ENCODE results near the gene ATP5ME.
"Not testable (repeated sequence)": the region's sequence is repeated elsewhere in the genome, so short reads cannot be mapped to it uniquely, and the experiment has no call there.

The ATP5ME gene, protein sequence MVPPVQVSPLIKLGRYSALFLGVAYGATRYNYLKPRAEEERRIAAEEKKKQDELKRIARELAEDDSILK

DNA sequence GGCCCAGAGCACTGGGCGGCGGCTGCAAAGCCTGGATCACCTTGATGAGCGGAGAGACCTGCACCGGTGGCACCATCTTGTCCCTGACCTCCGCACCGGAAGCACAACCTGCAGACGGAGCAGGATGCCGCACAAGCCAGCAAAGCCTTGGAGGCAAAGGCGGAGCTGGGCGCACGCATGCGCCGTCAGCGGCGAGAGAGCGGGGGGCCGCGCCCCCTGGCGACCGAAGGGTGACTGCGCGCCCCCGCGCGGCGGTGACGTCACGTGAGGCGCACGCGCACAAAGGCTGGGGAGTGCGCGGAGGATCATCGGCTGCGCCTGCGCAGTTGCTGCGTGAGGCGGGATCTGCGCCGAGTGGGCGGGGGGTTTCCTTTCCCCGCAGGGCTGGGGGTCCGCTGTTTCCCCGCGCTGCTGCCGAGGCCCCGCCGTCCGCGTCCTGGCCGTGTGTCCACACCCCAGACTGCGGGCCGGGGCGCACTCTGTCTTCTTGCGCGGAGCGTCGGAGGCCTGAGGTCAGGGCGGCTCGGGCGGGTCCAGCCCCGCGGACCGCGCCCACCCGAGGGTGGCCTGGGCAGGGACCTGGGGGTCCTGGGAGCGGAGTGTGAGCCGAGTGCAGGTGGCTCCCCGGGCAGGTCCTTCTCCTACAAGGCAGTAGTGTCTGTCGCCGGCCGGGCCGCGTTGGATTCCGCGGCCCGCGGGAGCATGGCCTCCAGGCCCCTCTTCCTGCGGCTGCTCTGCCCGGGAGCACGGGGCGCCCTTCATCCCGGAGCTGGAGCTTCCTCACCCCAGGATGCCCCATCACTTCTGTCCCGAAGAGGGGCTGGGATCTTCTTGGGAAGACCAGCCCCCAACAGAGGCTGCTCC, at the start of gene ATP5ME, which contains the start of gene MYL5:
TSS of gene ATP5ME (minus strand) at position 105 of the 864 bp plus-strand sequence. CDS start at position 76, 29 bp downstream.
TSS of gene MYL5 (plus strand) at position 371 of the 864 bp plus-strand sequence. CDS start 3,485 bp downstream, outside the sequence.
- DNase-seq: peak; percentile 65

DNA sequence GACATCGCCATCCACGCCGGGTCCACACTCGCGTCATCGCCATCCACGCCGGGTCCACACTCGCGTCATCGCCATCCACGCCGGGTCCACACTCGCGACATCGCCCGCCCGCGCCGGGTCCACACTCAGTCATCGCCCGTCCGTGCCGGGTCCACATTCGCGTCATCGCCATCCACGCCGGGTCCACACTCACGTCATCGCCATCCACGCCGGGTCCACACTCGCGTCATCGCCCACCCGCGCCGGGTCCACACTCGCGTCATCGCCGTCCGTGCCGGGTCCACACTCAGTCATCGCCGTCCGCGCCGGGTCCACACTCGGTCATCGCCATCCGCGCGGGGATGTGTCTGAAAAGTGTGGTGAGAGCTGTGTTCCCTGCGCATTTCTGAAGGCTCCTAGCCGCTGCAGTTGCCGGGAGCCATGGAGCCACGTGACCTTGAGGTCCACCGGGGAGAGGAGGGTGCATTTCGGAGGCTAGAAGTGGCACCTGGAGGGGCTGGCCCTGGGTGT, 48.8 kb upstream of the ATP5ME start:
- no peak for DNase-seq

DNA sequence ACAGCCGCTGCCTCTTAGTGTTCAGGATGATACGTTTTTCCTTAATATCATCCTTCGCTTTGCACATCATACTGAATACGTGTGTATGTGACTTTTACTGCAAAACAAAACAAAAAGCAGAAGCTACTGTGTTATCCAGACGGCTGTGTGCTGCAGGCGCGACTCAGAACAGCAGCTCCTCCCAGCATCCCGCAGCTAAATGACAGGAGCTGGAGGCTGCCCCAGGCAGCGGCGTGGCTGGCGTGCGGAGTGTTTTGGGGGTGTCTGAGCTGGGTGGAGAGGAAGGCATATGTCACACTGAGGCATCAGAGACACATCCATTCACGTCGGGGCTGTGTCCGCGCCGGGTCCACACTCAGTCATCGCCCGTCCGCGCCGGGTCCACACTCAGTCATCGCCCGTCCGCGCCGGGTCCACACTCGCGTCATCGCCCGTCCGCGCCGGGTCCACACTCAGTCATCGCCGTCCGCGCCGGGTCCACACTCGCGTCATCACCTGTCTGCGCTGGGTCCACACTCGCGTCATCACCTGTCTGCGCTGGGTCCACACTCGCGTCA, 48.2 kb upstream of the ATP5ME start:
- DNase-seq: no peak

DNA sequence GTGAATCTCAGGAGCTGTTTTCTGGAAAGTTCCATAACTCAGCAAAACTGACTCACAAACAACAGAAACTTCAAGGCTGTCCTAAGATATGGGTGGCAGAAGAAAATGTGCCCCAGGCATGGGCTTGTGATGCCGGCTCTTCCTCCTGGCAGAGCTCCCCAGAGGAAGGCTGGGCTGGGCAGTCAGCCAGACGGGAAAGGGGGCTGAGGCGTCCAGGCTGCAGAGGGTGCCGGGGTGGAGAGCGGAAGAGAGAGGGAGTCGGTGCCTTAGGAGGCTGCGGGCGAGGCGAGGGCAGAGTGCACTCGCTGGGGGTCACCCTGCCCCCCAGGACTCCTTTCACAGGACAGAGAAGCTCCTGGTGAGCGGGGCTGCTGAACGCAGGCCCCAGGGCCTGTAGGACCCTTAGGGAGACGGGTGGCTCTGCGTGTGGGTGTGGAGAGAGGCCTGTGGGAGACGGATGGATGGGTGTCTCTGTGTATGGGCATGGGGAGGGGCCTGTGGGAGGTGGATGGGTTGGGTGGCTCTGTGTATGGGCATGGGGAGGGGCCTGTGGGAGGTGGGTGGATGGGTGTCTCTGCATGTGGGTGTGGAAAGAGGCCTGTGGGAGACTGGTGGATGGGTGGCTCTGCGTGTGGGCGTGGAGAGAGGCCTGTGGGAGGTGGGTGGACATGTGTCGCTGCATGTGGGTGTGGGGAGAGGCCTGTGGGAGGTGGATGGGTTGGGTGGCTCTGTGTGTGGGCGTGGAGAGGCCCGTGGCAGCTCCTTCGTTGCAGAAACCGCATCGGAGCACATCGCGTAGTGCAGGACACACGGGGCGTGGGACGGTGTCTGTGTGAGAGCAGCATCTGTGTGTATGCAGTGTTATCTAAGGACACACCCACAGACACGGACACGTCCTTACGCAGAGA, 47.4 kb upstream of the ATP5ME start:
- no peak for DNase-seq

DNA sequence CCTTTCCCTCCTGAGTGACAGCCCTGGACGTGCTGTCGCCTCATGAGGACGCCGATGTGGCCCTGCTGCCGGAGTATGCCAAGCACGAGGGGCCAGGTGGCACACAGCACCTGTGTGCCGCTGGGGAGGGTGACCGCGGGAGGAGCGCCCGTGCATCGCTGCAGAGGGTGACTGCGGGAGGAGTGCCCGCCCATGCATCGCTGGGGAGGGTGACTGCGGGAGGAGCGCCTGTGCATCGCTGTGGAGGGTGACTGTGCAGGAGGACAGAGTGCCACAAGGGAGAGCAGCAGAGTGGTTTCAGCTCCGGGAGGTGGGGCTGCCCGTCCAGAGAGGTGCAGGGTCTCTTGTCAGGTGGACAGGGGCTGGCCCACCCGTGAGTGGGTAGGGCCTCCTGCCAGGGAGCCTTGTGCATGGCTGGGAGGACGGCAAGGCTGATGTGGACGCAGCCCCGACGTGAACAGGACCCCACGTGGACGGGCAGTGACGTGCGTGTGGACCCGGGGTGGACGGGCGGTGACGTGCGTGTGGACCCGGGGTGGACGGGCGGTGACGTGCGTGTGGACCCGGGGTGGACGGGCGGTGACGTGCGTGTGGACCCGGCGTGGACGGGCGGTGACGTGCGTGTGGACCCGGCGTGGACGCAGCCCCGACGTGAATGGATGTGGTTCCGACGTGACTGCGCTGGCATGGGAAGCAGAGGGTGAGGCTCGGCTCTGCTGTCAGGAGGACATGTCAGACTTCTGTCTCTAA, 46.2 kb upstream of the ATP5ME start:
- no peak for DNase-seq

DNA sequence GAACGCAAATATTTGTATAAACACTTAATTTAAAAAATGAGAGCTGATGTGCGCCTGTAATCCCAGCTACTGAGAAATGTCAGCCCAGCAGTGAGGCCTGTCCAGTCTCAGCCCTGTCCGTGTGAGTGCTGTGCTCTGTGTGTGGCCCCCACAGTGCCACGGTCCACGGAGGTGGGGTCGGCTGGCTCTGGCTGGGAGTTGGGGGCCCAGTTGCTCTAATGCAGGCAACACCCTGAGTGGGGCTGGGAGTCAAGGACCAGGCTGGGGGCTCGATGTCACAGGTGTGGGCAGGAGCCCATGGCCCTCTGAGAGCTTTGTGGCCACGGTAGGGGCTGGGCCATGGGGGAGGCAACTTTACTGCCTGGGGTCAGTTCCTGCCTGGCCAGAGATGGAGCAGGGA, 44.4 kb upstream of the ATP5ME start:
- no peak for DNase-seq

DNA sequence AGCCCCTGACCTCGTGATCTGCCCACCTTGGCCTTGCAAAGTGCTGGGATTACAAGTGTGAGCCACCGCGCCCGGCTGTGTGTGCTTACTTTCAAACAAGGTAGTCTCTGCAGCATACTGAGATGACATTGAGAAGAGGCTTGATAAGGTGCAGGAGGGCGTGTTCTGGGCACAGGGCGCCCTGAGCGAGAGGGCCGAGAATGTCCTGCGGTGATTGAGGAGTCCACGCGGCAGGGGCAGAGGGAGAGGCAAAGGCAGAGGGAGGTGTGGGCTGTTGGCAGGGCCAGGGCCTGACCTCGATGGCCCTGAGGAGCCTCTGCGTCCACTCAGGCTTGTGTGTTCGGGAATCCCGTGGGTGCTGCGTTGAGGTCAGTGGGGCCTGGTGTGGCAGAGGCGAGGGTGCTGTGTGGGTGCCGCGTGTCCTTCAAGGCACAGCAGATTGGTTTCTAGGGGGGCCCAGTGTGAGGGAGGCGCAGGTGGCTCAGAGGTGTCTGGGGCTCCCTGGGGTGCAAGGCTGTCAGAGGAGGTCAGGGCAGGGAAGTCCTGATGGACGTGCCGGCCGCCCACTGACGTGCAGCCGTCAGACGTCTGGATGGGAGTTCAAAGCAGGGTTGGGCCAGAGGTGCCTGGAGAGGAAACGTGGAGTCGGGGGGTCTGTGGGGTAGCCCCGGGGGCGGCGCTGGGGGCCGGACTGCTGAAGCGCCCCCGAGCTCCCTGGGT, 43.7 kb upstream of the ATP5ME start:
- DNase-seq: no peak

DNA sequence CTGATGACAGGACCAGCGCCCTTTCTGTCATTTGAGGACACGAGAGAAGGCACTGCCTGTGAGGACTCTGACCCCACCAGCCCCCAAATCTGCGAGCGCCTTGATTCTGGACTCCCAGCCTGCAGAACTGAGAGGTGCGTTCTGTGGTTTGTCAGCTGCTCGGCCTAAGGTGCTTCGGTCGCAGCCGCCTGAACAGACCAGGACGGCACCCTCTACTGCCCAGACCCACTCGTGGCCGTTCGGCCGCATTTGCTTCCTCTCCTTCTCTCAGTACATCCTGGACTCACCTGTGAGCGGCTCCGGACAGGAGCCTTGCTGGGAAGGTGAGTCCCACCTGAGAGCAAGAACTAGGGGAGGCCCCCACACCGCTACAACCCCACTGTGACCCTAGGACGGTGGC, 40.0 kb upstream of the ATP5ME start:
- DNase-seq: no peak

DNA sequence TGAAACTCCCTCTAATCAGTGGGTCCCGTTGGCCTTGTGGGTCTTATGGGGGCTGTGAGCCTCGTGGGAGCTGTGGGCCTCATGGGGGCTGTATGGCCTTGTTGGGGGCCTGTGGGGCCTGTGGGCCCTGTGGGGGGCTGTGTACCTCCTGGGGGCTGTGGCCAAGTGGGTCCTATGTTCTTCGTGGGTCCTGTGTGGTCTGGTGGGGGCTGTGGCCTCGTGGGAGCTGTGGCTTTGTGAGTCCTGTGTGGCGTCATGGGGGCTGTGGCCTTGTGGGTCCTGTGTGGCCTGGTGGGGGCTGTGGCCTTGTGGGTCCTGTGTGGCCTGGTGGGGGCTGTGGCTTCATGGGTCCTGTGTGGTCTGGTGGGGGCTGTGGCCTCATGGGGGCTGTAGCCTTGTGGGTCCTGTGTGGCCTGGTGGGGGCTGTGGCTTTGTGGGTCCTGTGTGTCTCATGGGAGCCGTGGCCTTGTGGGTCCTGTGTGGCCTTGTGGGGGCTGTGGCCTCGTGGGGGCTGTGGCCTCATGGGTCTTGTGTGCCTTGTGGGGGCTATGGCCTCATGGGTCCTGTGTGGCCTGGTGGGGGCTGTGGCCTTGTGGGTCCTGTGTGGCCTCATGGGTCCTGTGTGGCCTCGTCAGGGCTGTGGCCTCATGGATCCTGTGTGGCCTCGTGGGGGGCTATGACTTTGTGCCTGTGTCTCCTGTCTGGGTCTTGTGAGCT, 39.0 kb upstream of the ATP5ME start:
- no peak for DNase-seq

DNA sequence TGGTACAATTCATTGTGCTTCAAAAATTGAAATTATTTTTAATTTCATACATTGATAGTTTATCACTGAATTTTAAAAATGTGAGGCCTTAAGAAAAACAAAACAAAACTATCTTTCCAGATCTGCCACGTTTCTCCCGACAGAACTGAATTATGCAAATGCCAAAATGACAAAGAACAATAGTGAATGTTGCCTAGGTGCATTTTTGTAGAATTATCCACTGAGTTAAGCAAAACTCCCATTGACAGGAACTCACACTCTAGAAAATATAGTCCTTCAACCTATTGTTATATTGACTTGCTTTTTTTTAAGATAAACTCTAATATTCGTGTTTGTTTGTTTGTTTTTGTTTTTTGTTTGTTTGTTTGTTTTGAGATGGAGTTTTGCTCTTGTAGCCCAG, 38.0 kb upstream of the ATP5ME start:
- DNase-seq: no peak

DNA sequence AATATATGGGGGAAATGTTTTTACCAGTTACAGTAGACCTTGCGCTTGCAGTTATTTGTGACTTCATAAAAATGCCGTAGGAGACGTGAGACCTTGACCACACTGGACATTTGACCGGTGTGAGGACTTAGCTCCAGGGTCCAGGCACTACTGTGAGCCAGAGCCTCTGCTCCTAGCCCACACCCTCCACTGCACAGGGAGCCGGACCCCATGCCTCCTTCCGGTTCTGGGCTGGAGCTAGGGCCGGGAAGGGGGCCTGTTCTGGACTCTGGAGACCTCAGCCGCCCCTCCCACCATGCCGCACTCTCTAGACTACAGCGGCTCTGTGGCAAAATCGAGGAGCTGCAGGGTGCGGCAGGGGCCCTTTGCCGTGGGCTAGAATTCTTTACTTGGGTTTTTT, 36.8 kb upstream of the ATP5ME start:
- DNase-seq: no peak

DNA sequence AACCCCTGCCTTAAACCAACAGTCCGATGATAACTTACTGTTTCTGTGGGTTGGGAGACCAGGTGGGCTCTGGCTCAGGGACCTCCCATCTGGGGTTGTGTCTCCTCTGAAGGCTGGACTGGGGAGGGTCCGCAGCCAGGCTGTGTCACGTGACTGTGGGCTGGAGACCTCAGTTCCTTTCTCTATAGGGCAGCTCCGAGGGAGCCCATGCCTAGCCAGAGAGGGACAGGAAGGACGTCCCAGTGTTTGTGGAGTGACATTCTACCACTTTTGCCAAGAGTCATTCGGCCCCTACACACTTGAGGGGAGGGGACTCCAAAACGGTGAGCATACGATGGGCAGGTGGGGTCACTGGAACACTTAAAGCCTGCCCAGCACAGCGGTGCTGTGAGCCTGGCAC, 36.0 kb upstream of the ATP5ME start:
- no peak for DNase-seq

DNA sequence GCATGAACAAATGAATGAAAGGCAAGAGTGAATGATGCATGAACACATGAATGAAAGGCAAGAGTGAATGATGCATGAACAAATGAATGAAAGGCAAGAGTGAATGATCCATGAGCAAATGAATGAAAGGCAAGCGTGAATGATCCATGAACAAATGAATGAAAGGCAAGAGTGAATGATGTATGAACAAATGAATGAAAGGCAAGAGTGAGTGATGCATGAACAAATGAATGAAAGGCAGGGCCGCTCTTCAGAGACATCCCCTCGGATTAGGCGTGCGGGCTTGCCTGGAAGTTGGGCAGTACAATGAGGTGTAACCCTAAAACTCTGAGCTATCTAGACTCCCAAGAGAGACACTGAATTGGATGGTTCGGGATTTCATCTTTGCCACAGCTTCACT, 35.3 kb upstream of the ATP5ME start:
- DNase-seq: no peak

DNA sequence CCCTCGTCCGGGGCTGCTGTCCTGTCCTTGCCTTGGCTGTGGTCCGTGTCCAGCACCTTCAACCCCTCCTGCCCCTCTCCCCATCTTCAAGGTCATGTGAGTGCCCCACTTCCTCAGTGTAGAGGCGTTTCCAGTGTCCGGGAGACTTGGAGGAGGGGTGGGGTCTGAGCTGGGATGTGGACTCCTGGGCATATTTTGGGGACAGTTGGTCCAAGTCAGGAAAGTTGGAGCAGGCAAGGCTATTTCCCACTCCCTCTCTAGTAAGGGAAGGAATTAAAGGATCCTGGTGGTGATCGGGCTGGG, 34.5 kb upstream of the ATP5ME start:
- no peak for DNase-seq

DNA sequence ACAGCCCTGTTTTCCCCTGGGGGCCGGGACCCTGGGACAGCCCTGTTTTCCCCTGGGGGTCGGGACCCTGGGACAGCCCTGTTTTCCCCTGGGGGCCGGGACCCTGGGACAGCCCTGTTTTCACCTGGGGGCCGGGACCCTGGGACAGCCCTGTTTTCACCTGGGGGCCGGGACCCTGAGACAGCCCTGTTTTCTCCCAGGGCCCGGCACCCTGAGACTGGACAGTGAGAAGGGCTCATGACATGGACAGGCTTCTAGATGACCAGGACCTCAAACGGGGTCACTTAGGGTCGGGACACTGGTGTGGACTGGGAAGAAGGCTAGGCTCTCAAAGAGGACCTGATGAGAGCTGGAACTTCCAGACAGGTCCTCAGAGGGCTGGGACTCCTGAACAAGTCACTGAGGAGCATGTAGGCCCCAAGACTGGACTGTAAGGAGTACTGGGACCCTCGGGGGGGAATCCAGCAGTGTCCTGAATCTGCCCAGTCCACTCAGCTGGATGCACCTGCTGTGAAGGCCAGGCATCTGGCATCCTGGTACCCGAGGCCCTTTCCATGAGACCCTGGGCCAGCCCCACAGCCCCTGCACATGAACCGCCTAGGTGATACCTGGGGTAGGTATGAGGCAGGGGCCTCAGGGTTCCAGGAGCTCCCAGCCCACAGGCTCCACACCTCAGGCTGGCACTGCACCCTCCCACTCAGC, 34.0 kb upstream of the ATP5ME start:
- DNase-seq: no peak

DNA sequence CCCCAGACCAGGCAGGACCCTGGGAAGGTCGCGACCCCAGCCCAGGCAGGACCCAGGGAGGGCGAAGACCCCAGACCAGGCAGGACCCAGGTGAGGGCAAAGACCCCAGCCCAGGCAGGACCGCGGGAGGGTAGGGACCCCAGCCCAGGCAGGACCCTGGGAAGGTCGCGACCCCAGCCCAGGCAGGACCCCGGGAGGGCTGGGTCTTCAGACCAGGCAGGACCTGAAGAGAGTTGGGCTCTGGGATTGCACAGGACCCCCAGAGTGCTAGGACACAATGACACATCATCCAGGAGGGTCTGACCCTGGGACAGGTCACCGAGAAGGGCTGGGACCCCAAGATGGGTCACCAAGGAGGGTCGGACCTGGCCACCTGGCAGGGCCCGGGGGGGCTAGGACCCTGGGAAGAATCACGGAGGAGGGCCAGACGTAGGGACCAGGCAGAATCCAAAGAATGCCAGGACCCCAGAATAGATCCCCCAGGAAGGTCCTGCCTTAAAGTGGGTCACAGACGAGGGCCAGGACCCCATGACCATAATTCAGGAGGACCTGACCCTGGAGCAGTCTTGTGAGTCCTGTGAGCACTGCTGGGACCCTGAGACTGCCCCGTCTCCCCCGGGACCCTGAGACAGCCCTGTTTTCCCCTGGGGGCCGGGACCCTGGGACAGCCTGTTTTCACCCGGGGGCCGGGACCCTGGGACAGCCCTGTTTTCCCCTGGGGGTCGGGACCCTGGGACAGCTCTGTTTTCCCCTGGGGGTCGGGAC, 32.9 kb upstream of the ATP5ME start:
- no peak for DNase-seq

DNA sequence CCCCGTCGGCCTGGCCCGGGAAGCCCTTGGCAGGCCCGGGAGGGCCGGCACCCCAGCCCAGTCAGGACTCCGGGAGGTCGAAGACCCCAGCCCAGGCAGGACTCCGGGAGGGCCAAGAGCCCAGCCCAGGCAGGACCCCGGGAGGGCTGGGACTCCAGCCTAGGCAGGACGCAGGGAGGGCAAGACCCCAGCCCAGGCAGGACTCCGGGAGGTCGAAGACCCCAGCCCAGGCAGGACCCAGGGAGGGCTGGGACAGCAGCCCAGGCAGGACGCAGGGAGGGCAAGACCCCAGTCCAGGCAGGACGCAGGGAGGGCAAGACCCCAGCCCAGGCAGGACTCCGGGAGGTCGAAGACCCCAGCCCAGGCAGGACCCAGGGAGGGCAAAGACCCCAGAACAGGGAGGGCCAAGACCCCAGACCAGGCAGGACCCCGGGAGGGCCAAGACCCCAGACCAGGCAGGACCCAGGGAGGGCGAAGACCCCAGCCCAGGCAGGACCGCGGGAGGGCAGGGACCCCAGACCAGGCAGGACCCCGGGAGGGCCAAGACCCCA, 32.1 kb upstream of the ATP5ME start:
- not testable (repeated sequence) for DNase-seq

DNA sequence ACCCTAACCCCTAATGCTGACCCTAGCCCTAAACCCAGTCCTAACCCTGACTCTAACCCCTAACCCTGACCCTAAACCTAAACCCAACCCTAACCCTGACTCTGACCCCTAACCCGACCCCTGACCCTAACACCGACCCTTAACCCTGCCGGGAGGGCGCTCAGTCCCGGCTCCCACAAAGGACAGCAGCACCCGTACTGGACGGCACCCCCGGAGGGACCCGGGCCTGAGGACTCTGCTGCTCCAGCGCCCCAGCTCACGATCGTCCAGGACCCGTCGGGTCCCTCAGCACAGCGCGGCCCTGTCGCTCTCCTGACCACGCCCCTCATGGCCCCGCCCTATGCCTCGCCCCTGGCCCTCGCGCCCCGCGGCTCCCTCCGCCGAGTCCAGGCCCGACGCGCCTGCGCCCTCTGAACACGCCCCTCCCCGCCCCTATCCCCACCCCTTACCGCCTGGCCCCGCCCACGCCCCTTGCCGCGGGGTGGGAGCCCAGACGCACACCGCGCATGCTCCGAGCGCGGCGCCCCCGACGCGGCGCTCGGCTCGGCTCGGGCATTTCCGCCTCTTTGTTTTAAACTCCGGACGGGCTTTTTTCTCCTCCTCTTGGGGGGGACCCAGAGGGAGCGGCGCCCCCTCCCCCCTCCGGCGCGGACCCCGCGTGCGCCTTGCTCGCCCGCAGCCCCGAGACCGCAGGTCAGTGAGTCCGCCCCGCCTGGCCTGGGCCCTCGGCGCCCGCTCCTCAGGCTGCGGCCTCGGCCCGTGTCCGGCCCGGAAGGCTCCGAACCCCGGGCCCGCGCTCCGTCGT, 31.4 kb upstream of the ATP5ME start, which contains the start of gene PCGF3:
TSS of gene PCGF3 (plus strand) at position 555 of the 805 bp plus-strand sequence. CDS start 27,849 bp downstream, outside the sequence.
- DNase-seq: peak; percentile 55
